Right renal pelvis (tissue), 4 donors: ENCODE data around the gene EPS8. TPM values are rescaled to one million over a fixed set of nuclear protein-coding genes. Genes with fewer than 3 reads are reported as not detected.
A peak's percentile ranks its signal among the peaks of the same experiment; 100 is the strongest.
"Not testable (repeated sequence)": the region's sequence is repeated elsewhere in the genome, so short reads cannot be mapped to it uniquely, and the experiment has no call there.

Source experiments
- DNase-seq, 4 donors: peaks; one replicate each; pipeline ENCODE4 v3.0.0-alpha.2; 2013; ENCODE audit warnings: low read depth in 4 of 4, low spot score in 3 of 4, missing footprints in 1 of 4
- polyA plus RNA-seq, 4 donors: library from polyadenylated mRNA; unstranded; fragments of 120-200 nt; gene quantifications; one replicate each; pipeline ENCODE4 v1.2.1, GENCODE V29; 2013; ENCODE audit not compliant: insufficient read length in 4 of 4

The EPS8 gene
- polyA plus RNA-seq, 4 donors: 56.9 to 65.8 (median 61.9) TPM

DNA sequence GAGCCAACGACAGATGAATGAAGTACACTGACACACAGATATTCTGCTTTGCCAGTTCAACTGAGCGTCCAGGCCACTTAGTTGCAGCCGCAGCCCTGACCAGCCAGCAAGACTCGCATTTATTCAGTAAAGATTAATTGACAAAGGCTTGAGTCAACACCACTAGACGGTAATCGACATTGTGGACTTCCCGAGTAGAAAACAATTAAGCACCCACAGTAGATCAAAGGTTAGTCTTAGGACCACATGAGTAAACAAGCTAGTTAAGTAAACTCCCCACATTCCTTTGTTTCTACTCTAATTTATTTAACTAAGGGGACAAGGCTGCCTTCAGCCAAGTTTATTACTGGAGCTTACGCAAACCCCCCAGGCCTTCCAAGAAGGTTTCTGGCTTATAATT, 172.7 kb downstream of the EPS8 start:
- DNase-seq: not testable (repeated sequence)

DNA sequence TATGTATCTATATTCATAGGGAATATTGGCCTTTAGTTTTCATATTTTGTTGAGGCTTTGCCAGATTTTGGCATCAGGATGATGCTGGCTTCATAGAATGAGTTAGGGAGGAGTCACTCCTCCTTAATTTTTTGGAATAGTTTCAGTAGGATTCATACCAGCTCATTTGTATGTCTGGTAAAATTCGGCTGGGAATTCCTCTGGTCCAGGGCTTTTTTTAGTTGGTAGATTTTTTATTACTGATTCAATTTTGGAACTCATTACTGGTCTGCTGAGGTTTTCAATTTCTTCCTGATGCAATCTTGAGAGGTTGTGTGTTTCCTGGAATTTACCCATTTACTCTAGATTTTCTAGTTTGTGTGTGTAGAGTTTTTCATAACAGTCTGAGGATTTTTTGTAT, 175.2 kb downstream of the EPS8 start:
- no peak for DNase-seq

DNA sequence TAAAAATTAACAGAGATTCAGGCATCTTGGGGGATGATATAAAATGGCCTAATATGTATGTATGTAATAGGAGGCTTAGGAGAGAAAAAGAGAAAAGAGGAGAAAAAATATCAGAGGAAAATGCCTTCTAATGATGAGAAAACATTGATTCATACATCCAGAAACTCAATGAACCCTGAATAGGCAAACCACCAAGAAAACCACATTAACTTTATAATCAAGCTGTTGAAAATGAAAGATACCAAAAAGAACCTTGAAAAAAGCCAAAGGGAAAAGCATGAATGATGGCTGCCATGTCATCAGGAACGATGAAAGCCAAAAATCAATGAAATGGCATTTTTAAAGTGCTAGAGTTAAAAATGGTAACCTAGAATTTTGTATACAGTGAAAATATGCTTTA, 180.2 kb downstream of the EPS8 start:
- DNase-seq: no peak

DNA sequence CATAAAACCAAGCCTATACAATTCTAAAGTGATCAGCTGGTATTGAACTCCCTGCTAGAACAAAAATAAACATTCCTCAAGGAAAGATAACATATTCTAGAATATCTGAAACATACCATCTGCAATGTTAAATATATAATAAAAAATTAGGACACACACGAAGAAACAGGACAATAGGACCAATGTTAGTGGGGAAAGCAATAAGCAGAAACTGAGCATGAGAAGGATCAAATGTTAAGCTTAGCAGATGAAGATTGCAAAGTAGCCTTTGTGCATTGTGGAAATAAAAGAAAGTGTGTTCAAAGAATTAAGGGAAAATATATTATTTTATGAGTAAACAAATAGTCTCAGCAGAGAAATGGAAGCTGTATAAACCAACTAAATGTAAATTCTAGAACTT, 180.8 kb downstream of the EPS8 start:
- no peak for DNase-seq

DNA sequence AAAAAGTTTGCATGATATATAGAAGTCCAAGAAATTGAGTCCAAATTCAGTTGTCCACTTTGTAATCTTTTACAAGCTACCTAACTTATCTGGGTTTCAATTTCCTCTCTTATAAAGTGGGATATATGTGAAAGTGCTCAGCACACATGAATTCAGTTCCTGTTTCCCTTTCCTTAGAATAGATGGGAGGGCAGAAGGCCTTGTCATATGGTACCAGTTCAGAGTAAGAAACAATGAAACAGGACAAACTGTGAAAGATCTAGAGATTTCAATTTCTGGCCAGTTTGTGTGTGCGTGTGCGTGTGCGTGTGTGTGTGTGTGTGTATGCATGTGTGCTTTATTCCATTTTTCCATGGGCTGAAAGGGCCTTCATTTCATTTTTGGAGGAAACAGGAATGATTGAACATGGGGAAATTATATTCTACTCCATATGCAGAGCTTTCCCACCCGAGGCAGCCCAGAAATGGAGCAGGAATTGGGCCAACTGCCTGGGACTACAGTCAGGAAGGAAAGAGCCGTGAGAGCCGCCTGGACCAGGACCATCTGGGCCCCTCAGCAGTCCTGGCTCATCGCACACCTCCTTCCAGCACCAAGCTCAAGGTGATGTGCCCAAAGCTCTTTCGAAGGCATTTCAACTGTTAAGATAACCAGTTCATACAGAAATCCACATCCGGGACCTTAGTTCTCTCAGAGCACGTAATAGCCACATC, 183.2 kb downstream of the EPS8 start:
- no peak for DNase-seq

DNA sequence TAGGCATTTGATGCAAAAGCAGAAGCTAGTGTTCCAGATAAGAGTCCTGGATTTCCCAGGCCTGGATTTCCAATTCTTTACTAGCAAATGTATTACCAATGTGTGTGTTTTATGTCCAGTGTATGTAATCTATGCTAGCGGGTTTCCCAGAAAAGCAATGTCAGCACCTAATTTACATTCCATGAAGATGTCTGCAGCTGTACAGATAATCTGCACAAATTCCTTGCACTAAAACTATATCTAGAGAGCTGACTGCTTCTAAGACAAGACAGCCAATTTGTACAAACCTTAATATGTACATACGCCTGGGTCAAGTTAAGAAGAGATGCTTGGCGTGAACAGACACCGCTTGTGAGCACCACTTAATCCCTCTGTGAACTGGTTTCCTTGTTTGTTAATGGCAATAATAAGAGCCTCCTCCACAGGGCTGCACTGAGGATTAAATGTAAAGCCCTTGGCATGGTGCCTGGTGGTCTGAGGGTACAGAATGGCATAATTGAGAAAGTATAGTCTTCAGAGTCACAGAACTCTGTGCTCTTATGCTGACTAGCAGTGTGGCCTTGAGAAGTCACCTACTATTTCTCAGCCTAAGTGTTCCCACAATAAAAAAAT, 185.6 kb downstream of the EPS8 start:
- DNase-seq: no peak

DNA sequence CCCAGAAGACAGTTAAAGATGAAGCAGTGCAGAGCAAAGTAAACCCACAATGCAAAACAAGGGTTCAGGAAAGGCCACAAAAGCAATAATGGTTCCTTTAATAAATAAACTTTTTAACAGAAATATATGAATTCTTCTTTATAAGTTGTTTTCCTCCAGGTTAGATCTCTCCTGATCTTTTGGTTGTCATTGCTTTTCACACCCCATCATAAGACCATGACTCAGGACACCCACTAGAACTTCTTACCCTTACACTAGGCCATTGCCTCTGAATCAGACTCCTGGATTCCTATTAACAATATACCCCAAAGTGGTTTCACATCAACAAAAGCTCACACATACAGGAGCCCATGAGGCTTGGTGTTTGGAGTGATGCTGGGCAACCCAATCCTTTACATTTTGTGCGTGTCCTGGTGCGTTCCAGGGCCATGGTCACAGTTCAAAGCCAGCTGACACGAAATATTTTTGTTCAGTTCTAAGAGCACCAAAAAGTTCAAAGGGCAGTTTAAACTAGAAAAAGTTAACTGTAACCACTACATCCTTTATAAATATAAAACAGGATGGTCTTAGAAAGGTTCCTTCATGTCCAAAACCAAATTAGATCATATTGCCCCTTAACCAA, 187.0 kb downstream of the EPS8 start:
- no peak for DNase-seq

DNA sequence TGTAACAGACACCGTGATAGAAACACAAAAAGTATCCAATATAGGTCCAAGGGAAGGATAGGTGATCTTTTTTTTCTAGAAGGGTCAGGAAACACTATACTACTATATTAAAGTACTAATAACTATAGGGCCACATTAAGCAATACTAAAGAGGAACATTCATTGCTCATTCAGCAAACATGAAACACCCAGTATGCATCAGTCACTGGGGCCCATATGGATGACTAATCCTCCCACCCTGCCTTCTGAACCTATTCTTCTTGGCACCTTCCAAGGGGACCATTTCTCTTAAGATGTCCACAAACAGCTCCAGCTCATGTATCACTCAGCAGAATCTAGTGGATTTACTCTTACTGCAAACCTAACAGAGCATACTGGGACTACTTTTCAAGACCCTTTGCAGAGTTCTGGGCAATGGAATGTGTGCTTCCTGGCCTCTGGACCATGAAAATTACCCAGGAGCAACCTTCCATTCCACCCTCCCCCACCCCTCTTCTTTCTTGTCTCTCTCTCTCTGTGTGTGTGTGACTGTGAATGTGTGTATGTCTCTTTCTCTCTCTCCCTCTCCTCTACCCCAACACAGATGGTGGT, 187.9 kb downstream of the EPS8 start:
- no peak for DNase-seq

DNA sequence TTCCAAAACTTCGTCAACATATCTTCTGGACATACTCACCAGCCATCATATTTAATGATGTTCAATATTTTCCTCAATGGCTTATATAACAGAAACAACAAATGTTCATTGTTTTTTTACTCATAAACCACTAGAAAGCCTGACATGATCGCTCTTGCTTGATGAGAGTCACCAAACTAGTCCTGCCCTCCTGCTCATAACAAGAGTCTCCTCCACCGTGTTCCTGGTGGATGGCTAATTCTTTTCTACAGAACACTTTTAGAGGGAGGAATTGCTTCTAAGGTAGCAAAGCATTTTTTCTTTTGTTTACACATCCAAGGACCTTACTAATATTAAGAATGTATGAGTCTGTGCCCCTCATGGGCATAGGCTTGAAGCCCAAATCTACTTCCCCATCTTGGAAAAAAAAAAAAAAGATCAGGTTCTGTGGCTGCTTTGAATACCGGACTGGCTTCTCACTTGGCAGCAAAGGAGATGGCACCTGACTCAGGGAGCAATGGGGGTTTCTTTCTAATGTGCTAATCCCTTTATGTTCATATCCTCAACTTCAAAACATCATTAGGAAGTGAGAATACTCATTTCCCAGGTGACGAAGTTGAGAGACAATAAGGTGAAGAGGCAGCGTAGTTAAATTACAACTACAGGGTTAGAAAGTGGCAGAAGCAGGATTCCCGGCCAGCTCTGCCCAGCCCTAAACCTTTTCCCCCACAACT, 188.8 kb downstream of the EPS8 start:
- no peak for DNase-seq

DNA sequence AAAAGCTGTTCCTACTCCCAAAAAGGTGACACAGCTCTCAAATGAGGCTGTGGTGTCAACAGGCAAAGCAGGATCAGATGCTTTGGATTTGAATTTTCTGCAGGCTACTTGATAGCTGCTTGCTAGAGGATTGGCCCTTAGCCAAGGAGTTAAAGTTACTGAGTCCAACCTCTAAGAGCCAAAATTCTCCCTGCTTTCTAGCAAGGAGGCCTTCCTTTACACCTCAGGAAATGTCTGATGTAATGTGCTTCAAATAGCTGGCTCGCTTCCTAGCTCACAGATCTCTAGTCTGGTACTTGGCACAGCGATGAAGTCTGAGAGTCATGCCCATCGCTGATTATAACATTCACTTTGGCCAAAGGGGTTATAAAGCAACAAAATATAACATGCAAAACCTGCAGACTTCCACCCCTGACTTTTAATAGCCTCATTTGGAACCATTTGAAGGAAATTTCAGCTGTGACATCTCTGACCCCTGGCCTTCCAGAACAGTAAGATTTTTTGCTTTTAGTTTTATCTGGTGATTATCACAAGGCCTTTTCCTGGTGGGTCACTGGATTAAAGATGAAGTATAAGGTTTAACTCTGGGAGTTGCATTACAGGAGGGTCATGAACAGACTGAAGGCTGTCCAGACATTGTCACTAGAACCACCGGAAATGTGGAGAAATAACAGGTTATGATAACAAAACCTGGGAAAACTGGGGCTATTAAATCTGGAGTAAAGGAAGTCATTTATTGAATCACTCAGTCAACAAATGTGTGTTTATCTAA, 189.7 kb downstream of the EPS8 start:
- DNase-seq: peak in 1 of 4 donors; percentile 45

DNA sequence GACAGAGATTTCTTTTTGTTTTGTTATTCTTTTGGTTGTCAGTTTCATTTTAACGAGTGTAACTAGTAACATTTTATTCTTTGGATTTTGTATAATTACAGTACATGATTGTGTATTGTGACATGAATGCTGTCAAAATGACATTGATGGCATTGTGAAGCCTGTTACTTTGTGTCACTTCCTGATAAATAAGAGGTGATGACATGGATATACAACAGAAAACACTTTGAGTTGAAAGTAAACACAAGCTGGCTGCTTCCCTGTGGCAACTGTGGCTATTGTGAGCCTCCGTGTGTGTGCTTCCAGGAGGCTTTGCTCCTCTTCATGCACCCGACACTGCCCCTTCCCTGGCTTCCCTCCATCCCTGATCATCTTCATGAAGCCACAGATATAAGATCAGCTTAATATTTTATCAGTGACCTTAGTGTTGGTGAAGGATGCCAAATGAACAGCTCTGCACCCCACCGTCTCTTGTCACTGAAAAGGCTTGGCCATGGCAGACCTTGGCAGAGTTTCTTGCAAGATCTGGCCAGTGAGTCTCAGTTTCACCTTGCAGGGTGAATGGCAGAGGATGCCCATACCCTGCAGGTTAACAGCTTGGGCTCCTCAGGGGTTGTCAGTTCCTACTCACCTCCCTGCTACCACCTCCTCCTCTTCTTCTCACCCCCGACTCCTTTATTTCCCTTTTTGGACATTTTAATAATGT, 191.9 kb downstream of the EPS8 start:
- DNase-seq: no peak

DNA sequence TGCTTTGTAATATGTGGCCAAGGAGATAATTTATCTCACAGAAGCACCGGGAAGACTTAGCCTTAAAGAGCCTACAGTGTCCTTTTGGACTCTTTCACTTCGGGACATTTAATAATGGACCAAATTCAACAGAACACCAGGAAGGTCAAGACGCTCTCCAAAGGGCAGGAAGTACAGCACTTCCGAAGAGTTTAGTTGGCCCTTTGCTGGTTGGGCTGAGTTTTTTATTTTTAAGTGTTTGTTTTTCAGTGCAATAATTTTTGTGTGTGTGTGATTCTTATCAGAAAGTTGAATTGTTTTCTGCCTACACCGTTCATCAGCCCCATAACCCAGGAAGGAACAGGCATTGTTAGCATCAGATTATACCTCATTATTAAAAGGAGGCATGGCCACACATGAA, 193.0 kb downstream of the EPS8 start:
- no peak for DNase-seq

DNA sequence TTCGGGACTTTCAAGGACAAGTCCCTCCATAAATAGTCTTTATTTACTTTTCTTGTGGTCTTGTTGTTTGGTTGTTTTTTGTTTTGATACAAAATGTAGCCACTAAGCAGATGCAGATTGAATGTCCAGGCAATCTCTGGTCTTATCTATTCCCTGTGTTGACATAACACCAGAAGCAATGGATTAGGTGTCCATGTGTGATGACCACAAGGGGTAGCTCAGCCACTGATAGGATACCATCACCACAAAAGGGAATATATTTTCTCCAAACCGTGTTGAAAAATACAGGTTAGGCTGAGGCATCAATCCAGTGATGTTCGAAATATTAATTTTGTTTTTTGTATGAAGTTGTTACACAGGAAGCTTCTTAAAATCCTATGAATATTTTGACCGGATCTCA, 196.3 kb downstream of the EPS8 start:
- DNase-seq: no peak

DNA sequence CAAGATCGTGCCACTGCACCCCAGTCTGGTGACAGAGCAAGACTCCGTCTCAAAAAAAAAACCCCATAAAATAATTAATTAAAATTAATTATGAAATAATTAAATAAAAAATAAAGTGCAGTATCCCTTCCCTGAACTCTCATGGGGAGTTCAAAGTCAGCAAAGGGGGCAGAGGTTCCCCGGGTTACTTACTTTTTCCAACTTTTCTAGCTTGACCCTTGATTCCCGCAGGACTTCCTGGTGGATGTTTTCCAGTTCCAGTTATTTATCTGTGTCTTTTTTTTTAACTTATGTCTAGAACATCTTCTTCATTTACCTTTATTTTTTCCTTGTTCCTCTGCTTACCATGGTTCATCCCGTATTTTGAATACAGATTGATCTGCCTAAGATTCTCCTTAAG, 197.4 kb downstream of the EPS8 start:
- no peak for DNase-seq

DNA sequence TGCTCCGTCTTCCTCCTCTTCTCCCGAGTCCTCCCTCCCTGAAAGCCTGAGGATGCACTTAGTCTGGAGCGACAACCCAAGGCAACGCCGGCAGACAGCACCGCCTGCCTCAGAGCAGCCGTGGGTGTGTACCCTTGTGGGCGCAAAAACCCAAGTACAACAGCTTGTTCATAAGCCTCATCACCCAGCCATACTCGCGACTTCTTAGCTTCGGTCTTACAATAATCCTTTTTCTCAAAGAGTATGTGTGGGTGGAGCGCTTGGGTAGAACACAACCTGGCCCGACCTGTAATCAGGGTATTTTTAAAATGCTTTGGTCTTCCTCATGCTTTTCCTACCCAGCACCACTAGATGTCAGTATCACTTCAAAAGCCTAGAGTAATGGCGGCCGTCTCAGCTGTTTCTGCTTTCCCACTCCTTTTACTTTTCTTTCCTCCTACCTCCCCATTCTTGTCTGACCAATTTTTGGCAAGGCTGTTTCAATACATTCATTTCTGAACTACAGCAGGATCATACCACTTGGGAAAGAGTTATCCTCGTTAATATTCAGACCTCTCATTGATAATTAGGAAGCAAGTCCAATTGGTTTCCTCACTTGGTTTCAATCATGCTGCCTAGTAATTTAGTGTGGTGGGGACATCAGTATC, 198.9 kb downstream of the EPS8 start:
- DNase-seq: peak; percentile 53 to 63 (median 56)

DNA sequence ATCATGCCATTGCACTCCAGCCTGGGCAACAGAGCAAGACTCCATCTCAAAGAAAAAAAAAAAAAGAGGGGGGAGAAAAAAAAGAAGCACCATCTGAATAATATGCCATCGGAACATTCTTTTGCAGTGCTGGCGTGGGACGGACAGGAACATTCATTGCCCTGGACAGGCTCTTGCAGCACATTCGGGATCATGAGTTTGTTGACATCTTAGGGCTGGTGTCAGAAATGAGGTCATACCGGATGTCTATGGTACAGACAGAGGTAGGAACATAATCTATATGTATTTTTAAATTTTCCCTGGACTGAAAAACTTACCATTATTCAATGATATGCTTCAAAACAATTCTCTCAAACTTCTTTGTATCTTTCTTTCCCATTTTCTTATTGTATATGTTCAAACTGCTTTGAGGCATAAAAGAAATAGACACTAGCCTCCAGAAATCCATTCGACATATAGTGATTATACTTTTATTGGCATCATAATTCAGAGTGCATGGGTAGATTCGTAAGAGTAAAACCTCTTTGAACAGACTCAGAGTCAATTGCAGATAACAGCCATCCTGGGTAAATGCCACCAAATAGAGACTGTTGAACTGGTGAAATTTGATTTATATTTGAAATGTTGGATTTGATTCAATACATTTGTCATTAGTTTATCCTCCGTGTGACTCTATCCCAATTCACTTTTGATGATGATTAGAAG, 199.7 kb downstream of the EPS8 start:
- DNase-seq: no peak

DNA sequence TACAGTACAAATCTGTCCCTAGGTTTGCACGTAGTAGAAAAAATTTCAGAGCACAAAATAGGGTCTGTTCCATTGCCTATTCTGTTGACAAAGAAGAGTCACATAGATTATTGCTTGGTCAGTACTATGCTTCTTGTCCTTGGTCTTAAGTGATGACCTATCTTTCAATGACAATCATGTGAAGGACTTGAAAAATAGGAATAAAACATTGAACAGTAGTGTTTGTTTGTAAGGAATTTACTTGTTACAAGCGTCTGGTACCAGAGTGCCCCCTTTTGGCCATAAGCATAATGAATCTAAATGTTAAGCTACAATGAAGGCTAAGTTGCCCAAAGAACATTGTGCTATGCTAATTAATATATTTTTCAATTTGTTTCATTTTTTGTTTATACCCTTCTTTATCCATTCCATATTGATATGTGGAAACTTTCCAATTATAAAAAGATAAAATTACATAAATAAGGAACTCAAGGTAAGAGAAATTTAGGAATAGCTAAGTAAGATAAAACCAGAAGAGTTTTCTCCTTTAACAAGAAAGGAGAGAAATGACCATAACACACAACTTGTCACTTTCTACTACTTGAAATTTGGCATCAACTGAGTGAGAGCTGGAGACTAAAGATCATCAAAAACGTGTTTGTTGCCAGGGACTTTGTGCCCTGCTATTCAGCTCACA, 204.7 kb downstream of the EPS8 start:
- peak in 1 of 4 donors; percentile 44 for DNase-seq

DNA sequence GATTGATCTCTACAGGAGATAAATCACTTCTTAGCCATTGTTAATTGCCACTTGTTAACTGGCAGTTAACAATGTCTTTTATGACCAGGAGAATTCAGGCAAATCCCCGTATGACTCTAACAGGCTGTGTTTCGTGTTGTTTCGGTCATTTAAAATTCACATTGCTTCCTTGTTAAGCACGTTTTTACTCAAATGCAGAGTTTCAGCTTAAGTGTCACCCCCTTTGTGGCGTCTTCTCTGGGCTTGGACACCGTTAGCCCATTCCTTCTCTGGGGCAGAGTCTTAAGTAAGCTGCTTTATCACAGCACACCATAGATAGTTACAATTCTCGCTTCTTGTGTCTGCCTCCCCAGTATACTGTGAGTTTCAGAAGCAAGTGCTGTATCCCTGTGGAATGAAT, 205.4 kb downstream of the EPS8 start:
- DNase-seq: no peak
